Erythroblast (primary cell): ENCODE results near the gene ZDHHC22.

Experiments
- GATA1 ChIP-seq: IDR thresholded peaks from 2 replicates; pipeline ENCODE4 v1.6.1; 2011; ENCODE audit warnings: low read depth, mild to moderate bottlenecking, control low read depth, low read length, moderate library complexity
- POLR2A ChIP-seq: IDR thresholded peaks from 2 replicates; pipeline ENCODE4 v1.6.1; 2011; ENCODE audit warnings: mild to moderate bottlenecking, low read length

- TF ChIP-seq POLR2A (no peak), GATA1 (no peak)
These were observed 17.0 kb downstream of the ZDHHC22 start for GRCh38 chr14:77124345-77125280.
